Stromal cell of bone marrow (primary cell): ENCODE results near the gene PTGS2.
A peak's percentile ranks its signal among the peaks of the same experiment; 100 is the strongest.
"Not testable (repeated sequence)": the region's sequence is repeated elsewhere in the genome, so short reads cannot be mapped to it uniquely, and the experiment has no call there.

Source experiments
- DNase-seq: peaks from one replicate; pipeline ENCODE4 v3.0.0-alpha.2; 2012; ENCODE audit warnings: low read depth

Gene PTGS2

DNA sequence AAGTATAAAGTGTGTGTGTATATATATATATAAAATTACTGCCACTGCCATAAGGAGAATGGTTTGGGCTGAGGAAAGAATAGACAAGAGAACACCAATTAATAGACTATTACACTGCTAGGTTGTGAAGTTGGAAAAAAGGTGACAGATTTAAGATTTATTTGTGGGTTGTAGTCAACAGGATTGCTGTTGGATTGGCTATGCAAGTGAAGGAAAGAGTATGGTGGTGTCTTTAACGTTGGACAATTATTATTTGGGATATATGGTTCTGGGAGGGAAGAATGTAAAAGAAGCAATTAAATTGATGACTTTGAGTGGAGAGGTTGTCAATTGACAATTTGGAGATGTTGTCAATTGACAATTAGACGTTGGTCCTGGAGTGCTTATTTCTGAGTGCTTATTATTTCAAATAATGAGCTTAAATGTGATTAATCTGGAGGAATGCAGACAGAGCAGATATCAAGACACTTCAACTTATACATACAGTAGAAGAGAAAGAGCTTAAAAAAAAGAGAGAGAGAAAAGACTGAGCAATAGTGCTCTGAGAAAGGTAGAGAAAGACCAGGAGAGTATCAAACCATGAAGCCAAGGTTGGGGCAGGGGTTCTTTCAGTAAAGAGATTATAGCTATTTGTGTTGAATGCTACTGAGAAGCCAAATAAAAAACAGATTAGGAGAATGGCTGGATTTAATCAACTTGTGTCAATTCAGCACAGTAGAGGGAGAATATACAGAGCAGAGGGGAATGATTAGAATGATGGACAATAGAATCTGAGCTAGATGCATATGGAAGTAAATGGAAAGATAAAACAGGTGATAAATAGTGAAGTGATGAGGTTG lies 9.7 kb downstream of the PTGS2 start:
- DNase-seq: no peak

DNA sequence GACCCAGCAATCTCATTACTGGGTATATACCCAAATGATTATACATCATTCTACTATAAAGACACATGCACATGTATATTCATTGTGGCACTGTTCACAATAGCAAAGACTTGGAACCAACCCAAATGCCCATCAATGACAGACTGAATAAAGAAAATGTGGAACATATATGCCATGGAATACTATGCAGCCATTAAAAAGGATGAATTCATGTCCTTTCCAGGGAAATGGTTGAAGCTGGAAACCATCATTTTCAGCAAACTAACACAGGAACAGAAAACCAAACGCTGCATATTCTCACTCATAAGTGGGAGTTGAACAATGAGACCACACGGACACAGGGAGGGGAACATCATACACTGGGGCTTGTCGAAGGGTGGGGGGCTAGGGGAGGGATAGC lies 10.4 kb downstream of the PTGS2 start:
- not testable (repeated sequence) for DNase-seq

- DNase-seq: not testable (repeated sequence)
Observed at GRCh38 chr1:186664217-186664616, 16.0 kb downstream of the PTGS2 start.

DNA sequence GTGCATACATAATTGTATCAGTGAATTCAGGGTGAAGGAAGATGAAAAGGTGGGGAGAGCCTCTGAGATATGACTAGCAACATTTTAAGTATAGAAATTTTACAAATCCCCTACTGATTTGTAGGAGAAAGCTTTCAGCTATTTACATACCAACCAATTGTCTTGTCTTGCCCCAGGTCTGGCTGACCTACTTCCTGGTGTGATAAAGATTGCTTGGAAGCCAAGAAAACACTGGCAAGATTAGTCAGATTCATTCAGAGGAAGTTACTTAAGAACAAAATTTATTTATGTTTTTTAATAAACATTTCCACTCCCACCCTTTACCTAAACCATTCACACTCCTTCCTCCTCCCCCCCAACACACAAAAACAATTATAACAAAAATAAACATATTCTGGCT lies 17.5 kb downstream of the PTGS2 start:
- DNase-seq: no peak

DNA sequence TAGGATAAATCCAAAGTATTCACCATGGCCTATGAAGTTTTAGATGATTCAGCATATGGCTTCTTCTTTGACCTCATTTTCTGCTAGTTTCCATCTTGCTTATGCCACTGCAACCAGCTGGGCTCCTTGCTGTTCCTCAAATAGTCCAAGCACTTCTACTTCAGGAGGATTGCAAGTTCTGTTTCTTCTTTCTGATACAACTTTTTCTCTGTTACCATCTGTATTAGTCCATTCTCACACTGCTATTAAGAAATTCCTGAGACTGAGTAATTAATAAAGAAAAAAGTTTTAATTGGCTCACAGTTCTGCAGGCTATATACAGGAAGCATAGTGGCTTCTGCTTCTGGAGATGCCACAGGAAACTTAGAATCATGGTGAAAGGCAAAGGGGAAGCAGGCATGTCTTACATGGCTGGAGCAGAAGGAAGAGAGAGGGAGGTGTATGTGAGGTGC lies 20.3 kb downstream of the PTGS2 start:
- DNase-seq: no peak

DNA sequence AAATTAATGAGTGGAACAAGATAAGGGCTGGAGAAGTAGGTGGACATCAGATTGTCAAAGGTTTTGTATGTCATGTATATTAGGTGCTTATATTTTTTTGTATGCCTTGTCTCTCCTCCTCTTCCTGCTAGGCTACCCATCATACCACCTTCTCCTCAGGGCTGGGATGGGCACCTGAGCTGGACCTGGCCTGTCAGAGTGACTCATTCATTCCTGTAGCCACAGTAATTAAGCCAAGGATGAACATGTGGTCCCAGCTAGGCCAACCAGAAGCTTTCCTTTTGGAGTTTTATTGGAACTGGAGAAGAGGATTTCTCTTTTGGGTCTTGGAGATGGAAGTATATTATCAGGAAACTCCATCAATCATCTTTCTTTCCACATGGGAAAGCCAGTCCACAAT lies 21.2 kb downstream of the PTGS2 start:
- DNase-seq: no peak

- no peak for DNase-seq
Observed at GRCh38 chr1:186657481-186657880, 22.7 kb downstream of the PTGS2 start.

- DNase-seq: no peak
Observed at GRCh38 chr1:186655876-186656275, 24.3 kb downstream of the PTGS2 start.

GRCh38 chr1:186654741-186655140 lies 25.5 kb downstream of the PTGS2 start:
- no peak for DNase-seq

DNA sequence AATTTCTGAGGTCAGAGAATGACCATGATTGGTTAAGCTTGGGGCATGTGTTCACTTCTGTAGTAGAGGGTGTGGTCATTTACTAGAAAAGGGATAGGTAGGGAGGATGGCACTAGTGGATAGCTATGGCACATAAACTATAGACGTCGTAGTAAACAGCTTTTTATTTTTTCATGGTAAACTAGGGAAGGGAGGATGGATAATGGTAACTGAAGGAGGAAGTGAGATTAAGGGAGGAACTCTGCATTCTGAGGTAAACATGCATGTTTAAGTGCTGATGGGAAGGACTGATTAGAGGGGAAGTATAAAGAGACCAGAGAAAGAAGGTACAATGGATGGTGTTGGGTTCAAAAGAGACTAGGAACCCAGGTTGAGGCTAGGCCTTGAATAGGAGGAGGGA lies 26.9 kb downstream of the PTGS2 start:
- DNase-seq: no peak

DNA sequence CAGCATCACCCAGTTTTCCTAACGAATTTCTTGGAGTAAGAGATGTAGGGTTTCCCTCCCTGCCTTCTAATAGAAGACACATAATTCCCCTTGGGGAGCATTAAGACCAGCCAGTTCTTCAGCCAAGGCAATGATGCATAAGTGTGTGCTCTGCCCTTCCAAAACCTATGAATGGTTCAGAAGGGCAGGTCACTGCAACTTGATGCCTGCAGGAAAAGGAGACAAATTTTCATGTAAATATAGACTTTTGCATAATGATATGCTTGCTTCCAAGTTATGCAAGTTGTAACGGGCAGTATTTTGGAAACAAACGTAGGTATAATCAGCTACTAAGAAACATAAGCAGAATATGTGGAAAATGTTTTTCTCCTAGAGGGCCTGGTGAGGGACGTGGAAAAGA lies 31.6 kb downstream of the PTGS2 start:
- peak; percentile 34 for DNase-seq

GRCh38 chr1:186647985-186648384 lies 32.2 kb downstream of the PTGS2 start:
- not testable (repeated sequence) for DNase-seq

GRCh38 chr1:186643614-186644013 lies 36.6 kb downstream of the PTGS2 start:
- DNase-seq: peak; percentile 38

- DNase-seq: not testable (repeated sequence)
Observed at GRCh38 chr1:186637567-186637966, 42.7 kb downstream of the PTGS2 start.

- no peak for DNase-seq
Observed at GRCh38 chr1:186636786-186637185, 43.4 kb downstream of the PTGS2 start.

DNA sequence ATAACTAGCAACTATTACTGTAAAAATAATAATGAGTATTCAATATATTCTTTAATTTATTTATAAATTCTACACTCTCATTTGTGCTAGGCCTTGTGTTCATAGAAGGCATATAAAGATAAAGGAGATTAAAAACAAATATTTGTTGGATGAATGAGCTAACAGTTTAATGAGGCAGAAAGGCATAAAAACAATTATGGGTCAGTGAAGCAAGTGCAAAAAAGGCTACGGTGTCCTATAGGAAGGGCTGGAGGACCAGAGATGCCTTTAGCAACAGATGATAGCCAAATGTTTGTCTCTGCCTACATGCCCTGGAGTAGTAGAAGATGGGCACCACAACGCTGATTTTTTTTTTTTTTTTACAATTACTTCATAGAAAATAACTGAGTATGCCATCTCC lies 45.7 kb downstream of the PTGS2 start:
- no peak for DNase-seq

DNA sequence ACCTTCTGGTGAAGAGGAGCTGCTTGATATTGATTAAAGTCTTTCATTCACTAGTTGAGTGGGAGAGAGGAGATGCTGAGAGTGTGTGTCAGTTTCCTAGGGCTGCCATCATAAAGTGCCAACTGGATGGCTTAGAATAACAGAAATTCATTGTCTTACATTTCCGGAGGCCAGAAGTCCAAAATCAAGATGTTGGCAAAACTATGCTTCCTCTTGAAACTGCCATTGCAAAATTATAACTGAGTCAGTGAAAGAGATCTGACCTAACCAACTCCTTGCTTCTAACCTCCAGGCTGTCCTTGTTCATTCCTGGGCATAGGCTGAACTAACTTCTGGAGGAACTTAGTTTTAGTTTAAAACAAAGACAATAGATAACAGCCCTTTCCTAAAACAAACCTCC lies 47.1 kb downstream of the PTGS2 start:
- no peak for DNase-seq

GRCh38 chr1:186629341-186629740 lies 50.9 kb downstream of the PTGS2 start:
- DNase-seq: no peak

GRCh38 chr1:186628910-186629309 lies 51.3 kb downstream of the PTGS2 start:
- no peak for DNase-seq

- no peak for DNase-seq
Observed at GRCh38 chr1:186627019-186627418, 53.2 kb downstream of the PTGS2 start.

GRCh38 chr1:186626356-186626932 lies 53.8 kb downstream of the PTGS2 start:
- DNase-seq: no peak

DNA sequence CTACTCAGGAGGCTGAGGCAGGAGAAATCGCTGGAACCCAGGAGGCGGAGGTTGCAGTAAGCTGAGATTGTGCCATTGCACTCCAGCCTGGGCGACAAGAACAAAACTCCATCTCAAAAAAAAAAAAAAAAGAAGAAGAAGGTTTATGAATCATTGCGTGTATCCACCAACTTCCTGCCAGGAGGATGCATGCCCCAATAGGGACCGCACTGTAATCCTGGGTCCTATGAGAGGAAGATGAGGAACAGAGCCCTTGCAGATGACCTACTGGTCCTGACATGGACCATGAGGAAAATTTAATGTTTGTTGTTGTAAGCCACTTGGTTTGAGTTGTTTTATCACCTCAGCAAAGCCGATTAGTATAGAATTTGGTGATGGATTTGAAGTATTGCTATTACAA lies 56.7 kb downstream of the PTGS2 start:
- DNase-seq: no peak
